HepG2 (cell line): ENCODE data around the gene NPNT. TPM values are rescaled to one million over a fixed set of nuclear protein-coding genes. Genes with fewer than 3 reads are reported as not detected.
A peak's percentile ranks its signal among the peaks of the same experiment; 100 is the strongest.

Experiments used
- HOXA3 ChIP-seq: sonication (generic); formaldehyde crosslinking; IDR thresholded peaks from 2 replicates; pipeline ENCODE4 v1.5.0; 2020; ENCODE audit warnings: missing genetic modification reagents
- MEIS2 ChIP-seq: sonication (generic); formaldehyde crosslinking; IDR thresholded peaks from 2 replicates; pipeline ENCODE4 v1.9.0; 2021; ENCODE audit warnings: mild to moderate bottlenecking, missing genetic modification reagents
- PHF21A ChIP-seq: sonication (generic); formaldehyde crosslinking; IDR thresholded peaks from 2 replicates; pipeline ENCODE4 v1.5.0; 2020; ENCODE audit warnings: mild to moderate bottlenecking, missing genetic modification reagents
- ZKSCAN8 ChIP-seq: IDR thresholded peaks from 2 replicates; pipeline ENCODE4 v1.6.1; 2016; ENCODE audit warnings: borderline replicate concordance, missing genetic modification reagents, missing compliant biosample characterization
- ZNF792 ChIP-seq: IDR thresholded peaks from 2 replicates; pipeline ENCODE4 v1.6.1; 2016
- polyA plus RNA-seq, 8 experiments: library from polyadenylated mRNA; depleted of rRNA in 3 of 8; stranded (reverse) in 7 of 8; unstranded in 1 of 8; fragments of >200 nt; fragmentation: Illumina TruSeq in 4 of 8; extraction: Trizol in 4 of 8; gene quantifications; 2 replicates each; pipeline versions ENCODE4 v1.2.1 to v1.2.3, GENCODE V29; 2011 to 2016; ENCODE audit warnings: low read depth in 4 of 8, missing spikeins in 1 of 8, mixed read lengths in 1 of 8; ENCODE audit not compliant: insufficient read depth in 1 of 8
- total RNA-seq, 5 experiments: library from RNA; depleted of rRNA; stranded (reverse); fragments of >200 nt; fragmentation: Illumina TruSeq; extraction: Trizol; gene quantifications; 2 replicates each; pipeline ENCODE4 v1.2.3, GENCODE V29; 2016; ENCODE audit warnings: low read depth in 1 of 5
- TF ChIP-seq, protein P1 (sequence below): IDR thresholded peaks from 2 replicates; pipeline ENCODE4 v1.6.1; 2016; ENCODE audit warnings: low read depth, missing genetic modification reagents, missing compliant biosample characterization
- TF ChIP-seq, protein P2 (sequence below): sonication (generic); formaldehyde crosslinking; IDR thresholded peaks from 2 replicates; pipeline ENCODE4 v1.4.0; 2020; ENCODE audit warnings: mild to moderate bottlenecking, missing genetic modification reagents, borderline replicate concordance
- TF ChIP-seq, protein P3 (sequence below): sonication (generic); formaldehyde crosslinking; conservative IDR thresholded peaks from 2 replicates; pipeline ENCODE4 v1.4.0; 2020; ENCODE audit warnings: mild to moderate bottlenecking, missing genetic modification reagents, moderate library complexity
- TF ChIP-seq, protein P4 (sequence below): IDR thresholded peaks from 2 replicates; pipeline ENCODE4 v1.6.1; 2016; ENCODE audit warnings: mild to moderate bottlenecking

The NPNT gene
- total and polyA plus RNA-seq, 2 of the 13 experiments (the other 11 are each of a cell fraction or from before 2014, with no cell fraction given), result 1.1 to 19.1 TPM

DNA sequence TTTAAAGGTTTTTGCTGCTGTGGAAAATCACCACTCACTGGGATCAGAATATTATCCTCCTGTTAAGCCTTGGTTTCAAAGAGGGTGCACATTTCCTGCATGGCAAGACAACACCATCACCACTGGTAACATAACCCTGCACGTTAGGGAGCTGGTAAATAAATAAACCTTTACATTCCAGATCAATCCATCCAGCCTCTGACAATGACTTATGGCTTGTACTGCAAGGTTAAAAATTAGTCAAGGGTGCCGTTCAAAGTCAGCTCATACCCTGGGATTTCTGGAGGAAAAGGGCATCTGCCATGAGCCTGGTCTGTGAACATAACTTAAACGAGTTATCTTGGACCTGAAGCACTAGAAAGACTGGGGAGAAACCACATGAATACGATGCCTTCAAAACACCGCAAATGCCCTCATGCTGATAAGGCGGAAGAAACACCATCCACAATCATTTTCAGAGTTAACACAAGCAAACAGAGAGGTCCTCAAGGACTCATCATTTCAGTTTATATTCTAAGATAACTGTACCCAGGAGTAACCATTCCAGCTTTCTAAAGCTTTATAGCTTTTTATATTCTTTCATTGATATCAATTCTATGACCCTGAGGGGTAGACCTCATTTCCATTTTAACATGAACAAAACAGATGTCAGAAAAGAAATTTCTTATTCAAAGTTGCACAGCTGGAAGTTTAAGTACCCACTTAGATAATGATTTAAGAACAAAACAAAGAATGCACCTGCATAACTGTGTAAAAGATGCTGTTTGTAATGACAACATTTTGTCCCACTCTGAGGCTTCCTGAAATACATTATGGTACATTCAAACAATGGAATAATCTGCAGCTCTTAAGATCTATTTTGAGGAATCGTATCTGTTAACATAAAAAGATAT is 103.1 kb downstream of the NPNT start (continued):
- TF ChIP-seq MEIS2 (CRISPR knock-in tag) (peak; percentile 91), ZNF792 (CRISPR knock-in tag) (peak; percentile 45; the same call in 1 of the 2 replicates), ZKSCAN8 (CRISPR knock-in tag) (peak; percentile 63; the same call in 1 of the 2 replicates), PHF21A (CRISPR knock-in tag) (peak; percentile 67; the same call in 1 of the 2 replicates), HOXA3 (CRISPR knock-in tag) (peak; percentile 60; the same call in 1 of the 2 replicates)
- TF ChIP-seq, protein P1, sequence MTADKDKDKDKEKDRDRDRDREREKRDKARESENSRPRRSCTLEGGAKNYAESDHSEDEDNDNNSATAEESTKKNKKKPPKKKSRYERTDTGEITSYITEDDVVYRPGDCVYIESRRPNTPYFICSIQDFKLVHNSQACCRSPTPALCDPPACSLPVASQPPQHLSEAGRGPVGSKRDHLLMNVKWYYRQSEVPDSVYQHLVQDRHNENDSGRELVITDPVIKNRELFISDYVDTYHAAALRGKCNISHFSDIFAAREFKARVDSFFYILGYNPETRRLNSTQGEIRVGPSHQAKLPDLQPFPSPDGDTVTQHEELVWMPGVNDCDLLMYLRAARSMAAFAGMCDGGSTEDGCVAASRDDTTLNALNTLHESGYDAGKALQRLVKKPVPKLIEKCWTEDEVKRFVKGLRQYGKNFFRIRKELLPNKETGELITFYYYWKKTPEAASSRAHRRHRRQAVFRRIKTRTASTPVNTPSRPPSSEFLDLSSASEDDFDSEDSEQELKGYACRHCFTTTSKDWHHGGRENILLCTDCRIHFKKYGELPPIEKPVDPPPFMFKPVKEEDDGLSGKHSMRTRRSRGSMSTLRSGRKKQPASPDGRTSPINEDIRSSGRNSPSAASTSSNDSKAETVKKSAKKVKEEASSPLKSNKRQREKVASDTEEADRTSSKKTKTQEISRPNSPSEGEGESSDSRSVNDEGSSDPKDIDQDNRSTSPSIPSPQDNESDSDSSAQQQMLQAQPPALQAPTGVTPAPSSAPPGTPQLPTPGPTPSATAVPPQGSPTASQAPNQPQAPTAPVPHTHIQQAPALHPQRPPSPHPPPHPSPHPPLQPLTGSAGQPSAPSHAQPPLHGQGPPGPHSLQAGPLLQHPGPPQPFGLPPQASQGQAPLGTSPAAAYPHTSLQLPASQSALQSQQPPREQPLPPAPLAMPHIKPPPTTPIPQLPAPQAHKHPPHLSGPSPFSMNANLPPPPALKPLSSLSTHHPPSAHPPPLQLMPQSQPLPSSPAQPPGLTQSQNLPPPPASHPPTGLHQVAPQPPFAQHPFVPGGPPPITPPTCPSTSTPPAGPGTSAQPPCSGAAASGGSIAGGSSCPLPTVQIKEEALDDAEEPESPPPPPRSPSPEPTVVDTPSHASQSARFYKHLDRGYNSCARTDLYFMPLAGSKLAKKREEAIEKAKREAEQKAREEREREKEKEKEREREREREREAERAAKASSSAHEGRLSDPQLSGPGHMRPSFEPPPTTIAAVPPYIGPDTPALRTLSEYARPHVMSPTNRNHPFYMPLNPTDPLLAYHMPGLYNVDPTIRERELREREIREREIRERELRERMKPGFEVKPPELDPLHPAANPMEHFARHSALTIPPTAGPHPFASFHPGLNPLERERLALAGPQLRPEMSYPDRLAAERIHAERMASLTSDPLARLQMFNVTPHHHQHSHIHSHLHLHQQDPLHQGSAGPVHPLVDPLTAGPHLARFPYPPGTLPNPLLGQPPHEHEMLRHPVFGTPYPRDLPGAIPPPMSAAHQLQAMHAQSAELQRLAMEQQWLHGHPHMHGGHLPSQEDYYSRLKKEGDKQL (CRISPR knock-in tag), result 0 out of 2 replicates have a peak, but pooled peaks have one; percentile 28
- TF ChIP-seq, protein P2, sequence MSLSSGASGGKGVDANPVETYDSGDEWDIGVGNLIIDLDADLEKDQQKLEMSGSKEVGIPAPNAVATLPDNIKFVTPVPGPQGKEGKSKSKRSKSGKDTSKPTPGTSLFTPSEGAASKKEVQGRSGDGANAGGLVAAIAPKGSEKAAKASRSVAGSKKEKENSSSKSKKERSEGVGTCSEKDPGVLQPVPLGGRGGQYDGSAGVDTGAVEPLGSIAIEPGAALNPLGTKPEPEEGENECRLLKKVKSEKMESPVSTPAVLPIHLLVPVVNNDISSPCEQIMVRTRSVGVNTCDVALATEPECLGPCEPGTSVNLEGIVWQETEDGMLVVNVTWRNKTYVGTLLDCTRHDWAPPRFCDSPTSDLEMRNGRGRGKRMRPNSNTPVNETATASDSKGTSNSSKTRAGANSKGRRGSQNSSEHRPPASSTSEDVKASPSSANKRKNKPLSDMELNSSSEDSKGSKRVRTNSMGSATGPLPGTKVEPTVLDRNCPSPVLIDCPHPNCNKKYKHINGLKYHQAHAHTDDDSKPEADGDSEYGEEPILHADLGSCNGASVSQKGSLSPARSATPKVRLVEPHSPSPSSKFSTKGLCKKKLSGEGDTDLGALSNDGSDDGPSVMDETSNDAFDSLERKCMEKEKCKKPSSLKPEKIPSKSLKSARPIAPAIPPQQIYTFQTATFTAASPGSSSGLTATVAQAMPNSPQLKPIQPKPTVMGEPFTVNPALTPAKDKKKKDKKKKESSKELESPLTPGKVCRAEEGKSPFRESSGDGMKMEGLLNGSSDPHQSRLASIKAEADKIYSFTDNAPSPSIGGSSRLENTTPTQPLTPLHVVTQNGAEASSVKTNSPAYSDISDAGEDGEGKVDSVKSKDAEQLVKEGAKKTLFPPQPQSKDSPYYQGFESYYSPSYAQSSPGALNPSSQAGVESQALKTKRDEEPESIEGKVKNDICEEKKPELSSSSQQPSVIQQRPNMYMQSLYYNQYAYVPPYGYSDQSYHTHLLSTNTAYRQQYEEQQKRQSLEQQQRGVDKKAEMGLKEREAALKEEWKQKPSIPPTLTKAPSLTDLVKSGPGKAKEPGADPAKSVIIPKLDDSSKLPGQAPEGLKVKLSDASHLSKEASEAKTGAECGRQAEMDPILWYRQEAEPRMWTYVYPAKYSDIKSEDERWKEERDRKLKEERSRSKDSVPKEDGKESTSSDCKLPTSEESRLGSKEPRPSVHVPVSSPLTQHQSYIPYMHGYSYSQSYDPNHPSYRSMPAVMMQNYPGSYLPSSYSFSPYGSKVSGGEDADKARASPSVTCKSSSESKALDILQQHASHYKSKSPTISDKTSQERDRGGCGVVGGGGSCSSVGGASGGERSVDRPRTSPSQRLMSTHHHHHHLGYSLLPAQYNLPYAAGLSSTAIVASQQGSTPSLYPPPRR (CRISPR knock-in tag), result peak; percentile 53; the same call in 1 of the 2 replicates
- TF ChIP-seq, protein P3, sequence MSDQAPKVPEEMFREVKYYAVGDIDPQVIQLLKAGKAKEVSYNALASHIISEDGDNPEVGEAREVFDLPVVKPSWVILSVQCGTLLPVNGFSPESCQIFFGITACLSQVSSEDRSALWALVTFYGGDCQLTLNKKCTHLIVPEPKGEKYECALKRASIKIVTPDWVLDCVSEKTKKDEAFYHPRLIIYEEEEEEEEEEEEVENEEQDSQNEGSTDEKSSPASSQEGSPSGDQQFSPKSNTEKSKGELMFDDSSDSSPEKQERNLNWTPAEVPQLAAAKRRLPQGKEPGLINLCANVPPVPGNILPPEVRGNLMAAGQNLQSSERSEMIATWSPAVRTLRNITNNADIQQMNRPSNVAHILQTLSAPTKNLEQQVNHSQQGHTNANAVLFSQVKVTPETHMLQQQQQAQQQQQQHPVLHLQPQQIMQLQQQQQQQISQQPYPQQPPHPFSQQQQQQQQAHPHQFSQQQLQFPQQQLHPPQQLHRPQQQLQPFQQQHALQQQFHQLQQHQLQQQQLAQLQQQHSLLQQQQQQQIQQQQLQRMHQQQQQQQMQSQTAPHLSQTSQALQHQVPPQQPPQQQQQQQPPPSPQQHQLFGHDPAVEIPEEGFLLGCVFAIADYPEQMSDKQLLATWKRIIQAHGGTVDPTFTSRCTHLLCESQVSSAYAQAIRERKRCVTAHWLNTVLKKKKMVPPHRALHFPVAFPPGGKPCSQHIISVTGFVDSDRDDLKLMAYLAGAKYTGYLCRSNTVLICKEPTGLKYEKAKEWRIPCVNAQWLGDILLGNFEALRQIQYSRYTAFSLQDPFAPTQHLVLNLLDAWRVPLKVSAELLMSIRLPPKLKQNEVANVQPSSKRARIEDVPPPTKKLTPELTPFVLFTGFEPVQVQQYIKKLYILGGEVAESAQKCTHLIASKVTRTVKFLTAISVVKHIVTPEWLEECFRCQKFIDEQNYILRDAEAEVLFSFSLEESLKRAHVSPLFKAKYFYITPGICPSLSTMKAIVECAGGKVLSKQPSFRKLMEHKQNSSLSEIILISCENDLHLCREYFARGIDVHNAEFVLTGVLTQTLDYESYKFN (CRISPR knock-in tag), result peak; percentile 91
- TF ChIP-seq, protein P4, sequence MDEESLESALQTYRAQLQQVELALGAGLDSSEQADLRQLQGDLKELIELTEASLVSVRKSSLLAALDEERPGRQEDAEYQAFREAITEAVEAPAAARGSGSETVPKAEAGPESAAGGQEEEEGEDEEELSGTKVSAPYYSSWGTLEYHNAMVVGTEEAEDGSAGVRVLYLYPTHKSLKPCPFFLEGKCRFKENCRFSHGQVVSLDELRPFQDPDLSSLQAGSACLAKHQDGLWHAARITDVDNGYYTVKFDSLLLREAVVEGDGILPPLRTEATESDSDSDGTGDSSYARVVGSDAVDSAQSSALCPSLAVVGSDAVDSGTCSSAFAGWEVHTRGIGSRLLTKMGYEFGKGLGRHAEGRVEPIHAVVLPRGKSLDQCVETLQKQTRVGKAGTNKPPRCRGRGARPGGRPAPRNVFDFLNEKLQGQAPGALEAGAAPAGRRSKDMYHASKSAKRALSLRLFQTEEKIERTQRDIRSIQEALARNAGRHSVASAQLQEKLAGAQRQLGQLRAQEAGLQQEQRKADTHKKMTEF (CRISPR knock-in tag), result peak; percentile 47; the same call in 1 of the 2 replicates
